Spinal cord (tissue), 10 donors: ENCODE measurements around the gene FAM136A. TPM values are rescaled to one million over a fixed set of nuclear protein-coding genes. Genes with fewer than 3 reads are reported as not detected.
A peak's percentile ranks its signal among the peaks of the same experiment; 100 is the strongest.

Source experiments
- DNase-seq, 6 donors: peaks; one replicate each; pipeline versions ENCODE4 v3.0.0 to v3.0.0-alpha.2; 2013 to 2015; ENCODE audit warnings: low spot score in 6 of 6, low read depth in 4 of 6
- H3K27ac ChIP-seq: one replicate; pipeline ENCODE4 v1.5.1; 2013; ENCODE audit warnings: low read depth, low read length, control low read depth
- H3K27me3 ChIP-seq: one replicate; pipeline ENCODE4 v1.6.1; 2013; ENCODE audit warnings: low read length; ENCODE audit not compliant: control insufficient read depth, insufficient read depth
- H3K36me3 ChIP-seq: one replicate; pipeline ENCODE4 v1.6.1; 2013; ENCODE audit warnings: low read length; ENCODE audit not compliant: control insufficient read depth, insufficient read depth
- H3K4me1 ChIP-seq: one replicate; pipeline ENCODE4 v1.6.1; 2013; ENCODE audit warnings: low read length; ENCODE audit not compliant: control insufficient read depth, insufficient read depth
- H3K4me3 ChIP-seq: one replicate; pipeline ENCODE4 v1.5.1; 2013; ENCODE audit warnings: low read depth, low read length, control low read depth
- H3K9me3 ChIP-seq: one replicate; pipeline ENCODE4 v1.6.1; 2013; ENCODE audit warnings: low read length; ENCODE audit not compliant: control insufficient read depth, insufficient read depth
- WGBS: methylation state at CpG from one replicate; pipeline ENCODE4 v1.1.5; 2013; ENCODE audit warnings: missing lambda C conversion rate; ENCODE audit not compliant: insufficient coverage; 5-methylcytosine and 5-hydroxymethylcytosine counted together
- long read RNA-seq, 4 donors: transcript quantifications; one replicate each; lab custom pipeline, GENCODE V29; 2026
- polyA plus RNA-seq, 2 donors: library from polyadenylated mRNA; unstranded; fragments of 120-200 nt; gene quantifications; one replicate each; pipeline ENCODE4 v1.2.1, GENCODE V29; 2013; ENCODE audit not compliant: insufficient read length in 2 of 2
- total RNA-seq, 2 donors: library from RNA; depleted of rRNA in 1 of 2; stranded (reverse); fragments of 120-200 nt in 1 of 2; fragments of >200 nt in 1 of 2; gene quantifications; one replicate each; pipeline versions ENCODE4 v1.2.3 to v1.2.4, GENCODE V29; 2013 to 2014
- donor health status: healthy.

FAM136A gene
- total RNA-seq: 10 to 100 TPM; 27.4 to 37.3 TPM
- 10 to 100 TPM; 42.7 to 44.1 TPM for polyA plus RNA-seq
- long read RNA-seq, donor 1, transcript FAM136A-201 (3 exons, 1,810 nt): major isoform, 27 of 32 reads
- long read RNA-seq, donor 1, partial matches to known transcripts: 0 of 32 reads
- long read RNA-seq, donor 1, other reads (novel, unspliced or antisense): 0 of 32 reads
- long read RNA-seq, donor 2, transcript FAM136A-201 (3 exons, 1,810 nt): major isoform, 15 of 15 reads
- long read RNA-seq, donor 2, partial matches to known transcripts: 0 of 15 reads
- long read RNA-seq, donor 2, other reads (novel, unspliced or antisense): 0 of 15 reads
- long read RNA-seq, donor 3, transcript FAM136A-201 (3 exons, 1,810 nt): major isoform, 18 of 18 reads
- long read RNA-seq, donor 3, partial matches to known transcripts: 0 of 18 reads
- long read RNA-seq, donor 3, other reads (novel, unspliced or antisense): 0 of 18 reads
- long read RNA-seq, donor 4, transcript FAM136A-201 (3 exons, 1,810 nt): major isoform, 27 of 29 reads
- long read RNA-seq, donor 4, partial matches to known transcripts: 0 of 29 reads
- long read RNA-seq, donor 4, other reads (novel, unspliced or antisense): 0 of 29 reads

GRCh38 chr2:70301344-70302194 is at the start of gene FAM136A:
TSS of gene FAM136A (minus strand) at chr2:70302067. CDS start at chr2:70302011, 56 bp downstream.
- 0% methylated on average over 73 of the region's 79 CpGs for WGBS
- DNase-seq: peak; percentile 38 to 95 (median 76)
- Histone ChIP-seq H3K27me3 (no peaks in the 10 kb centered on the region), H3K27ac (peak within 1 kb of the TSS; percentile 50), H3K4me3 (peak within 1 kb of the TSS; percentile 80), H3K9me3 (no peaks in the 10 kb centered on the region), H3K4me1 (peaks cover 25% of the 10 kb centered on the region), H3K36me3 (peaks cover 16% of the 10 kb centered on the region)

GRCh38 chr2:70349921-70350685 is 48.2 kb upstream of the FAM136A start:
- no peaks in the 10 kb centered on the region for H3K27me3 ChIP-seq
- H3K4me1 ChIP-seq: no peaks in the 10 kb centered on the region
- DNase-seq: no peak
- H3K27ac ChIP-seq: no peak overlapping the region
- no peaks in the 10 kb centered on the region for H3K9me3 ChIP-seq
- H3K4me3 ChIP-seq: no peak overlapping the region
- no peaks in the 10 kb centered on the region for H3K36me3 ChIP-seq
- WGBS: no CpG with 5 or more reads among the region's 3 CpGs

GRCh38 chr2:70347831-70348230 is 46.0 kb upstream of the FAM136A start:
- H3K27ac ChIP-seq: no peak overlapping the region
- H3K27me3 ChIP-seq: no peaks in the 10 kb centered on the region
- no peak for DNase-seq
- no peaks in the 10 kb centered on the region for H3K9me3 ChIP-seq
- no CpG with 5 or more reads among the region's 1 CpG for WGBS
- no peaks in the 10 kb centered on the region for H3K4me1 ChIP-seq
- no peak overlapping the region for H3K4me3 ChIP-seq
- H3K36me3 ChIP-seq: no peaks in the 10 kb centered on the region

GRCh38 chr2:70344195-70344594 is 42.3 kb upstream of the FAM136A start:
- no peaks in the 10 kb centered on the region for H3K36me3 ChIP-seq
- H3K27me3 ChIP-seq: peaks cover 2% of the 10 kb centered on the region
- DNase-seq: no peak
- WGBS: 100% methylated on average over 1 of the region's 1 CpG
- no peak overlapping the region for H3K27ac ChIP-seq
- no peaks in the 10 kb centered on the region for H3K4me1 ChIP-seq
- no peaks in the 10 kb centered on the region for H3K9me3 ChIP-seq
- H3K4me3 ChIP-seq: no peak overlapping the region

GRCh38 chr2:70341477-70341765 is 39.6 kb upstream of the FAM136A start:
- H3K9me3 ChIP-seq: no peaks in the 10 kb centered on the region
- H3K36me3 ChIP-seq: no peaks in the 10 kb centered on the region
- H3K4me3 ChIP-seq: no peak overlapping the region
- H3K27ac ChIP-seq: no peak overlapping the region
- H3K4me1 ChIP-seq: no peaks in the 10 kb centered on the region
- peaks cover 2% of the 10 kb centered on the region for H3K27me3 ChIP-seq
- DNase-seq: no peak

GRCh38 chr2:70340761-70341476 is 39.1 kb upstream of the FAM136A start:
- no peaks in the 10 kb centered on the region for H3K9me3 ChIP-seq
- H3K4me1 ChIP-seq: no peaks in the 10 kb centered on the region
- no peak overlapping the region for H3K27ac ChIP-seq
- peaks cover 2% of the 10 kb centered on the region for H3K27me3 ChIP-seq
- 6% methylated on average over 5 of the region's 7 CpGs for WGBS
- no peaks in the 10 kb centered on the region for H3K36me3 ChIP-seq
- DNase-seq: peak; percentile 7 to 86 (median 30)
- no peak overlapping the region for H3K4me3 ChIP-seq

GRCh38 chr2:70340075-70340474 is 38.2 kb upstream of the FAM136A start:
- H3K27me3 ChIP-seq: peaks cover 2% of the 10 kb centered on the region
- DNase-seq: no peak
- WGBS: 80% methylated on average over 1 of the region's 4 CpGs

GRCh38 chr2:70336552-70336951 is 34.7 kb upstream of the FAM136A start:
- no peaks in the 10 kb centered on the region for H3K27me3 ChIP-seq
- H3K27ac ChIP-seq: no peak overlapping the region
- H3K4me3 ChIP-seq: no peak overlapping the region
- H3K4me1 ChIP-seq: no peaks in the 10 kb centered on the region
- WGBS: 87% methylated on average over 3 of the region's 4 CpGs
- H3K36me3 ChIP-seq: no peaks in the 10 kb centered on the region
- no peaks in the 10 kb centered on the region for H3K9me3 ChIP-seq
- no peak for DNase-seq

More at GRCh38 chr2:70340075-70340474, 38.2 kb upstream of the FAM136A start:
- no peaks in the 10 kb centered on the region for H3K9me3 ChIP-seq
- H3K4me1 ChIP-seq: no peaks in the 10 kb centered on the region
- H3K27ac ChIP-seq: no peak overlapping the region
- H3K36me3 ChIP-seq: no peaks in the 10 kb centered on the region
- H3K4me3 ChIP-seq: no peak overlapping the region

- DNase-seq: no peak
- Histone ChIP-seq H3K9me3 (no peaks in the 10 kb centered on the region), H3K27ac (no peak overlapping the region), H3K4me1 (no peaks in the 10 kb centered on the region), H3K27me3 (no peaks in the 10 kb centered on the region), H3K36me3 (no peaks in the 10 kb centered on the region), H3K4me3 (no peak overlapping the region)
- 55% methylated on average over 7 of the region's 7 CpGs for WGBS
Measured at GRCh38 chr2:70331012-70331411, 29.1 kb upstream of the FAM136A start.
